ENCODE data around the gene GREM2.

GREM2 gene

DNA sequence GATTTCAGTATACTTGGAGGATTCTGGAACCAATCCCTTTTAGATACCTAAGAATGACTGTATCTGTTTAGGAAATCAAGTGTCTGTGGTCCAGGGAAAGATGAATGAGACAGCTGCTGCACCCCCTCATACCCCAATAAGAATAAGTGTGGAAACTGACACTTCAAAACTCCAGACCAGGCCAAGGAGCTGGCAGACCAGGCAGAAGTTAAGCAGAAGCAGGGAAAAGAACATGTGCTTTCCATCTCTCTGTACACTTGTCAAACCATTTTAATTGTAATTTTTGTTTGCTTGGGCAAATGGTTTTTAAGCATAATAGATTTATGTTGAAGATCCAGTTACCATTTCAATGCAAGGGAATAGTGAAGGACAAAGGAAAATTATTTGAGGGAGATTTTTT lies 100.2 kb downstream of the GREM2 start:
- no peak for DNase-seq (ENCODE audit: low read depth in 2 of 2)
- TF ChIP-seq, protein P1, sequence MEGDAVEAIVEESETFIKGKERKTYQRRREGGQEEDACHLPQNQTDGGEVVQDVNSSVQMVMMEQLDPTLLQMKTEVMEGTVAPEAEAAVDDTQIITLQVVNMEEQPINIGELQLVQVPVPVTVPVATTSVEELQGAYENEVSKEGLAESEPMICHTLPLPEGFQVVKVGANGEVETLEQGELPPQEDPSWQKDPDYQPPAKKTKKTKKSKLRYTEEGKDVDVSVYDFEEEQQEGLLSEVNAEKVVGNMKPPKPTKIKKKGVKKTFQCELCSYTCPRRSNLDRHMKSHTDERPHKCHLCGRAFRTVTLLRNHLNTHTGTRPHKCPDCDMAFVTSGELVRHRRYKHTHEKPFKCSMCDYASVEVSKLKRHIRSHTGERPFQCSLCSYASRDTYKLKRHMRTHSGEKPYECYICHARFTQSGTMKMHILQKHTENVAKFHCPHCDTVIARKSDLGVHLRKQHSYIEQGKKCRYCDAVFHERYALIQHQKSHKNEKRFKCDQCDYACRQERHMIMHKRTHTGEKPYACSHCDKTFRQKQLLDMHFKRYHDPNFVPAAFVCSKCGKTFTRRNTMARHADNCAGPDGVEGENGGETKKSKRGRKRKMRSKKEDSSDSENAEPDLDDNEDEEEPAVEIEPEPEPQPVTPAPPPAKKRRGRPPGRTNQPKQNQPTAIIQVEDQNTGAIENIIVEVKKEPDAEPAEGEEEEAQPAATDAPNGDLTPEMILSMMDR (IDR thresholded peaks at IDR 0.05; ENCODE audit: low read depth, low read length): no peak
- no peak overlapping the region for H3K4me3 ChIP-seq (replicated peaks in 1 of 2; ENCODE audit: low read depth in 2 of 2, low read length in 2 of 2)

DNA sequence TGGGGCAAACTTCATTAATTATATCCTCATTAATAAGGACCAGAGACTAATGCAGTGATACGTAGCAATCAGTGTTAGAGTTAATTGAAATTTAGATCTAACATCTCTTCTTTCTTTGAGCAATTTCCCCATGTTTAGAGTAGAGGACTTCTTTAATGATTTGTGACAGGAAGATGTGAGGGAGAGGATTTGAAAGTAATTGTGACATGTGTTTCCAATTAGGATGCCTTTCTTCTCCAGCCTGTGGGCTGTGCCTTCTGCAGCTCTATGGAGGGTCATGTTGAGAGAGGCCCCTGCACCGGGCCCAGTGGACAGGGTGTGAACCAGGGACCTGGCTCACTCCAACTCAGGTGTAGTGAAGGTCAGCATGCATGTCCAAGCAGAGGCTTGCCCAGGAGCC lies 103.0 kb downstream of the GREM2 start:
- no peak overlapping the region for H3K4me3 ChIP-seq (replicated peaks in 1 of 2; ENCODE audit: low read depth in 2 of 2, low read length in 2 of 2)
- TF ChIP-seq, protein P1 (IDR thresholded peaks at IDR 0.05; ENCODE audit: low read depth, low read length): no peak
- no peak for DNase-seq (ENCODE audit: low read depth in 2 of 2)

DNA sequence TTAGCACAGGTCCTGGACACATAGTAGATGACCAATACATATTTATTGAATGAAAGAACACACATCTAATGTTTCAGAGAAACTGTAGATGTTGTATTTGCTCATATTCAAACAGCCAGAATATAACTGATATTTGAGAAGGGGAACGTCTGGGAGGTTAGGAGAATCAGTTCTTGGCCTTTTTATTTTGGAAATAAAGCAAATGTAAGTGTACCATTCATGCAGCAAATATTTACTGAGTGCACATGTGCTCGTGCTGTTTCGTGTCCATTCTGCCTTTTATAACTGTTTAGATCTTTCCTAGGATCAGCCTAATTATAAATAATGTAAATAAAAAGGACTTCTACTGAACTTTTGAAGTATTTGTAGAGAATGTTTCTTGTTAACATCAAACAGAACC lies 103.8 kb downstream of the GREM2 start:
- TF ChIP-seq, protein P1 (IDR thresholded peaks at IDR 0.05; ENCODE audit: low read depth, low read length): no peak
- no peak for DNase-seq (ENCODE audit: low read depth in 2 of 2)
- H3K4me3 ChIP-seq (replicated peaks in 1 of 2; ENCODE audit: low read depth in 2 of 2, low read length in 2 of 2): no peak overlapping the region

DNA sequence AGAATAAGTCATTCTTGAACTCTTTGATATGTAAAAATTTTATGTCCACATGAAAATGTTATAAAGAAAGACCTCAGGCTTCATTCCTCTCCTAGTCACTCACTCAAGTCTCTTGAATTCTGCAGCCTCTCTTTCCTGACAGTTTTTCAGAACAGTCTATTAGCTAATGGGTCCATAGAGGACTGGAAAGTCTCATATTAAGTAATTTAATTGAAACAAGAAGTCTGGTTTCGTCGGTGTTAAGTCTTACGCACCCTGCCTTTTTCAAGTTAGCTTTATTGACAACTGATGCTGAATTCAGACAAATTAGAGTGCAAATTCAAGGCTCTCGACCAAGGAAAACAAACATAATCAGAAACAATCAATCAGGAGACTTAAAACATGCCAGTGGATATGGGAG lies 105.8 kb downstream of the GREM2 start:
- TF ChIP-seq, protein P1 (IDR thresholded peaks at IDR 0.05; ENCODE audit: low read depth, low read length): no peak
- H3K4me3 ChIP-seq (replicated peaks in 1 of 2; ENCODE audit: low read depth in 2 of 2, low read length in 2 of 2): no peak overlapping the region
- no peak for DNase-seq (ENCODE audit: low read depth in 2 of 2)

DNA sequence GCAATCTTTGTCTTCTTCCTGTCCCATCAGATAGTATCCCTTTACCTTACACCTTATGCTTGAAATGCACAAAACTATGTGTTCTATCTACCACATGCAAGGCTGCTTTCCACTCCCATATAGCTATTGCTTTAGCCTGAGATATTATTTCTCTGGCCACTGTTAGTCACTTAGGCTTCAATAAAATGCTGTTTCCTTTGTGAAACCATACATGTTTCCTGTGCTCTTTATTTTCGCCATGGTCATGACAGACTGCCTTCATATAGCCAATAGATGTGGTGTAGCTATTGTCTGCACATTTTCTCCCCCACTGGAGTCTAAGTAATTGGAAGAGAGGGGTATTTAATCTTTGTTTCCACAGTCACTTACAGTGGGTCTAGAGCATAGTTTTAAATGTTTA lies 108.4 kb downstream of the GREM2 start:
- no peak for DNase-seq (ENCODE audit: low read depth in 2 of 2)
- TF ChIP-seq, protein P1 (IDR thresholded peaks at IDR 0.05; ENCODE audit: low read depth, low read length): no peak
- no peak overlapping the region for H3K4me3 ChIP-seq (replicated peaks in 1 of 2; ENCODE audit: low read depth in 2 of 2, low read length in 2 of 2)

DNA sequence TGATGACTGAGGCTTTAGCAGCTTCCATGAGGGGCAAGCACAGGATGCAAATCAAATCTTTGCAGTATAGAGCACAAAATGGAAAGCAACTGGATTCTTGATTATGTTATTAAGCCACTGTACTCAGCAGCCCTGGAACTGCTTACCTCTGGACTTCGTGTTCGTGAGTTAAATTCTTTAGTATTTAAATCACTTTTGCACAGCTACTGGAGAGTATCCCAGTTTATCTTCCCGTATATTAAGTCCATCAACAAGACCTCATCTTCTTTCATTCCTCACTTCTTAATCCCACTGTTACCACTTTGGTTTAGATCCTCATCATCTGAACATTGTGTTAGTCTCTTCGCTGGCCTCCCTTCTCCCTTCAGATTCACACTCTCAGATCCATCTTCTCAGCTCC lies 108.9 kb downstream of the GREM2 start:
- no peak overlapping the region for H3K4me3 ChIP-seq (replicated peaks in 1 of 2; ENCODE audit: low read depth in 2 of 2, low read length in 2 of 2)
- TF ChIP-seq, protein P1 (IDR thresholded peaks at IDR 0.05; ENCODE audit: low read depth, low read length): no peak
- DNase-seq (ENCODE audit: low read depth in 2 of 2): no peak

DNA sequence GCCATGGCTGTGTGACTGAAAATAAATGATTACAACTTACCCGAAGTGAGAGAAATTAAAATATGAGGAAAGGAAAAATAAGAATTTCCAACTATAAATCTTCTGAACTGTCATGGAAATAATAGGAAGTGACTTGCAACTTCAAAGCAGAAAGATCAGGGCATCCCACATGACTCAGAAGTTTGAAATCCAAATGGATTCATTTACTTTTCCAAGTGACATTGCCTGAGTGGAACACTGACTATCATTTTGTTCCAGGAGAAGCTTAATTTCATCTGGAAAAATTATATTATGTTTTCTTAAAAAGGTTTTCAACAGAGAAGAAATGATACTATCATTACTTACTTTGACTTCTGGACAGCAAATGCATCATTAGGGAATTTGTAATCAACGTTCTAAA lies 110.8 kb downstream of the GREM2 start:
- no peak overlapping the region for H3K4me3 ChIP-seq (replicated peaks in 1 of 2; ENCODE audit: low read depth in 2 of 2, low read length in 2 of 2)
- TF ChIP-seq, protein P1 (IDR thresholded peaks at IDR 0.05; ENCODE audit: low read depth, low read length): no peak
- DNase-seq (ENCODE audit: low read depth in 2 of 2): no peak
